IMR-90 (cell line): ENCODE measurements around the gene ZNHIT1. TPM values are rescaled to one million over a fixed set of nuclear protein-coding genes. Genes with fewer than 3 reads are reported as not detected.

ENCODE experiments used
- ATAC-seq: fragments of 200-7000 bp; cut with Tn5 transposase; 2 replicates; pipeline ENCODE4 v1.9.1; 2020; ENCODE audit warnings: low read depth, mild to moderate bottlenecking, moderate library complexity
- BruUV-seq: library from RNA; stranded (reverse); fragments of 400-500 nt; replicated peaks from 2 replicates; lab custom pipeline; 2021; lab: Mats Ljungman, UMichigan
- CTCF ChIA-PET: fragments of 300-600 bp; formaldehyde crosslinking; extraction: SDS; loops from one replicate; lab custom pipeline; 2021; ENCODE audit warnings: antibody characterized with exemption; lab: Yijun Ruan, JAX
- POLR2A ChIA-PET: fragments of 300-600 bp; sonication (Branson Sonifier 250); formaldehyde crosslinking; loops from one replicate; lab custom pipeline; 2022; ENCODE audit warnings: antibody characterized with exemption; ENCODE audit not compliant: unreplicated experiment; lab: Charles Lee
- DNase-seq: peaks from one replicate; pipeline ENCODE4 v3.0.0; 2013
- H2AFZ ChIP-seq: replicated peaks from 2 replicates; pipeline ENCODE3; 2013; ENCODE audit warnings: low read length, mild to moderate bottlenecking; ENCODE audit not compliant: poor library complexity
- H2AK5ac ChIP-seq: 2 replicates; pipeline ENCODE4 v1.6.1; 2013; ENCODE audit warnings: low read depth, low read length, inconsistent platforms
- H2AK9ac ChIP-seq: replicated peaks from 2 replicates; pipeline ENCODE3; 2013; ENCODE audit warnings: mild to moderate bottlenecking, low read depth, low read length, moderate library complexity; ENCODE audit not compliant: poor library complexity
- H2BK120ac ChIP-seq: 2 replicates; pipeline ENCODE4 v1.6.1; 2013; ENCODE audit warnings: low read depth, low read length, inconsistent platforms
- H2BK15ac ChIP-seq: 3 replicates; pipeline ENCODE4 v1.6.1; 2013; ENCODE audit warnings: low read depth, low read length, inconsistent platforms
- H2BK20ac ChIP-seq: 2 replicates; pipeline ENCODE4 v1.6.1; 2013; ENCODE audit warnings: low read depth, mild to moderate bottlenecking, inconsistent platforms, low read length, moderate library complexity
- H2BK5ac ChIP-seq: 2 replicates; pipeline ENCODE4 v1.6.1; 2013; ENCODE audit warnings: mild to moderate bottlenecking, low read depth, low read length, inconsistent platforms; ENCODE audit not compliant: poor library complexity, severe bottlenecking
- H3K14ac ChIP-seq: replicated peaks from 2 replicates; pipeline ENCODE4 v1.6.1; 2013; ENCODE audit warnings: low read depth, low read length, inconsistent platforms
- H3K18ac ChIP-seq: 2 replicates; pipeline ENCODE4 v1.6.1; 2013; ENCODE audit warnings: low read depth, low read length, control low read depth
- H3K23ac ChIP-seq: 2 replicates; pipeline ENCODE4 v1.6.1; 2013; ENCODE audit warnings: low read depth, low read length, inconsistent platforms
- H3K27ac ChIP-seq: 2 replicates; pipeline ENCODE4 v1.5.1; 2013; ENCODE audit warnings: mild to moderate bottlenecking, control low read depth, low read length; ENCODE audit not compliant: insufficient read depth
- H3K27me3 ChIP-seq: 2 replicates; pipeline ENCODE4 v1.6.1; 2013; ENCODE audit warnings: low read length; ENCODE audit not compliant: control insufficient read depth, insufficient read depth
- H3K36me3 ChIP-seq: 2 replicates; pipeline ENCODE4 v1.6.1; 2013; ENCODE audit warnings: low read length, mixed read lengths; ENCODE audit not compliant: control insufficient read depth, insufficient read depth
- H3K4ac ChIP-seq: 2 replicates; pipeline ENCODE4 v1.6.1; 2013; ENCODE audit warnings: low read depth, low read length, inconsistent platforms
- H3K4me1 ChIP-seq: 2 replicates; pipeline ENCODE4 v1.6.1; 2013; ENCODE audit warnings: low read length, mixed read lengths; ENCODE audit not compliant: control insufficient read depth, insufficient read depth
- H3K4me2 ChIP-seq: 2 replicates; pipeline ENCODE4 v1.6.1; 2013; ENCODE audit warnings: low read depth, mild to moderate bottlenecking, control low read depth, low read length, moderate library complexity
- H3K4me3 ChIP-seq: 2 replicates; pipeline ENCODE4 v1.5.1; 2013; ENCODE audit warnings: low read depth, mild to moderate bottlenecking, control low read depth, low read length, moderate library complexity; ENCODE audit not compliant: insufficient read depth
- H3K56ac ChIP-seq: 2 replicates; pipeline ENCODE4 v1.6.1; 2013; ENCODE audit warnings: low read length, inconsistent platforms; ENCODE audit not compliant: insufficient read depth; ENCODE audit errors: extremely low read depth
- H3K79me1 ChIP-seq, 2 experiments: 2 replicates each; pipeline ENCODE4 v1.6.1; 2013; ENCODE audit warnings: low read length in 2 of 2, inconsistent platforms in 1 of 2, low read depth in 1 of 2
- H3K9ac ChIP-seq: 2 replicates; pipeline ENCODE4 v1.6.1; 2013; ENCODE audit warnings: low read depth, low read length, control low read depth
- H3K9me1 ChIP-seq: 2 replicates; pipeline ENCODE4 v1.6.1; 2013; ENCODE audit warnings: low read length, inconsistent platforms; ENCODE audit not compliant: insufficient read depth
- H3K9me3 ChIP-seq: 2 replicates; pipeline ENCODE4 v1.6.1; 2013; ENCODE audit warnings: low read length; ENCODE audit not compliant: control insufficient read depth, insufficient read depth
- H4K20me1 ChIP-seq: 2 replicates; pipeline ENCODE4 v1.6.1; 2013; ENCODE audit warnings: low read length, inconsistent platforms; ENCODE audit not compliant: insufficient read depth
- H4K5ac ChIP-seq: 2 replicates; pipeline ENCODE4 v1.6.1; 2013; ENCODE audit warnings: mild to moderate bottlenecking, low read depth, low read length, control low read depth
- H4K8ac ChIP-seq, 2 experiments: 2 replicates each; pipeline ENCODE4 v1.6.1; 2013; ENCODE audit warnings: low read depth in 2 of 2, low read length in 2 of 2, control low read depth in 1 of 2, inconsistent platforms in 1 of 2
- H4K91ac ChIP-seq: 2 replicates; pipeline ENCODE4 v1.6.1; 2013; ENCODE audit warnings: low read depth, low read length, inconsistent platforms; ENCODE audit not compliant: insufficient read depth
- MAZ ChIP-seq: IDR thresholded peaks from 2 replicates; pipeline ENCODE4 v1.6.1; 2012; ENCODE audit warnings: low read depth, mild to moderate bottlenecking, low read length, improper control_type of control experiment, moderate library complexity, borderline replicate concordance
- MXI1 ChIP-seq: IDR thresholded peaks from 2 replicates; pipeline ENCODE4 v1.6.1; 2012; ENCODE audit warnings: low read depth, mild to moderate bottlenecking, low read length, moderate library complexity, borderline replicate concordance
- POLR2A ChIP-seq: IDR thresholded peaks from 2 replicates; pipeline ENCODE4 v1.6.1; 2012; ENCODE audit warnings: mild to moderate bottlenecking, low read depth, low read length
- RAD21 ChIP-seq: IDR thresholded peaks from 2 replicates; pipeline ENCODE4 v1.6.1; 2012; ENCODE audit warnings: low read length, improper control_type of control experiment
- RCOR1 ChIP-seq: IDR thresholded peaks from 2 replicates; pipeline ENCODE4 v1.6.1; 2012; ENCODE audit warnings: mild to moderate bottlenecking, low read length, improper control_type of control experiment; ENCODE audit not compliant: insufficient replicate concordance
- SMC3 ChIP-seq: fragments of 150-350 bp; IDR thresholded peaks from 2 replicates; pipeline ENCODE4 v1.6.1; 2016; ENCODE audit warnings: low read depth, mild to moderate bottlenecking, antibody characterized with exemption, low read length, moderate library complexity
- WGBS, 2 experiments: methylation state at CpG; one replicate each; pipeline versions ENCODE4 v1.1.5 to v1.1.7; 2013; ENCODE audit warnings: missing lambda C conversion rate in 2 of 2; ENCODE audit not compliant: insufficient read length in 1 of 2; ENCODE audit errors: extremely low coverage in 2 of 2; 5-methylcytosine and 5-hydroxymethylcytosine counted together
- dilution Hi-C: fragments of 300-500 bp; cut with HindIII; formaldehyde crosslinking; loops from one replicate; pipeline ENCODE4 v1.14.3; 2018; ENCODE audit warnings: low sequenced_read_pairs; ENCODE audit not compliant: unreplicated experiment
- in situ Hi-C: fragments of 300-500 bp; cut with MboI; formaldehyde crosslinking; loops from 3 replicates; pipeline ENCODE4 v1.14.3; 2019; ENCODE audit warnings: low sequenced_read_pairs, inconsistent platforms, mixed read lengths
- intact Hi-C: fragments of 100-400 bp; cut with micrococcal nuclease; formaldehyde crosslinking; loops from 2 replicates; pipeline ENCODE4 v1.10.0; 2022
- polyA plus RNA-seq, 3 experiments: library from polyadenylated mRNA; depleted of rRNA; stranded (reverse); fragments of >200 nt; gene quantifications; 2 replicates each; pipeline ENCODE4 v1.2.3, GENCODE V29; 2012; ENCODE audit warnings: low replicate concordance in 1 of 3
- total RNA-seq: library from RNA; depleted of rRNA; stranded (reverse); fragments of >200 nt; gene quantifications from 2 replicates; pipeline ENCODE4 v1.2.3, GENCODE V29; 2012
- TF ChIP-seq, protein P1 (sequence below): fragments of 150-350 bp; IDR thresholded peaks from 2 replicates; pipeline ENCODE4 v1.6.1; 2017; ENCODE audit warnings: mild to moderate bottlenecking, antibody characterized with exemption, low read length, low read depth

ZNHIT1 gene
- total and polyA plus RNA-seq, 2 of the 4 experiments (the other 2 are of a cell fraction), result 31.7 to 47.1 TPM

DNA sequence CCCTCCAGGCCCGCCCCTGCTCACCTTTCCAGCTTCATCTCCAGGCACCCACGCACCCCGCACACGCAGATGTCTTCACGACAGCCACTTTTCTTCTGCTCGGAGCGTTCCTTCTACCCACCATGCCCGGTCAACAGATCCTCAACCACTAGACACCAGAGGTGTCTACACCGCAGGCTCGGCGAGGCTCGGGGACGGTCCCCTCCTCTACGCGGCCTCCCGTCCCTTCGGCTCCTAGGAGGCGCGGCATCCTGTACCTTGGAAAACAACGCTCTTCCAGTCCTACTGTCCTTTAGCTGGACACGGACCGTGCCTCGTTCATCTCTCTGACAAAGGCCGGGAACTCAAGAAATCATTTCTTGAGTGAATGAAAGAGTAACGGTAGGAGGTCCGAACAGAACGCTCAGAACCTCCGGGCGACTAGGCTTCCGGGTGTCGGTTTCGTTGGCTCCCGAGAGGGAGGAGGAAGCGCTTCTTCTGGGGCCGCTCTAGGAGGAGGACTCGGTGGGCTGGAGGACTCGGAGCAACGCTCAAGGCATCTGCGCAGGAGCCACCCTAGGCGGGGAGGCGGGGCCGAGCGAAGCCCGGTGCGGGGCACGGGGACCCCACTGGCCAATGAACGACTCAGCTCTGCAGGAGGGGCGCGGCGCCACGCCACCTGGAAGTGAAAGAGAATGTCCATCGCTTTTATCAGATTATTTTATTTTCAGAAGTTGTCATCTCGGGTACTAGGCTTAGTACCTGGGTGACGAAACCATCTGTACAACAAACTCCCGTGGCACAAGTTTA lies 34.1 kb downstream of the ZNHIT1 start:
- peak overlapping the region; percentile 92 for H3K4me3 ChIP-seq
- peaks cover 8% of the 10 kb centered on the region for H3K27me3 ChIP-seq
- H4K91ac ChIP-seq, result peak overlapping the region; percentile 82
- peaks cover 2% of the 10 kb centered on the region; the same call in 1 of the 2 replicates for H3K36me3 ChIP-seq
- TF ChIP-seq RAD21 (no peak), MXI1 (peak; percentile 6; the same call in 1 of the 2 replicates), SMC3 (0 out of 2 replicates have a peak, but pooled peaks have one; percentile 1), RCOR1 (no peak), POLR2A (peak; percentile 87), MAZ (peak; percentile 74; the same call in 1 of the 2 replicates)
- TF ChIP-seq, protein P1, sequence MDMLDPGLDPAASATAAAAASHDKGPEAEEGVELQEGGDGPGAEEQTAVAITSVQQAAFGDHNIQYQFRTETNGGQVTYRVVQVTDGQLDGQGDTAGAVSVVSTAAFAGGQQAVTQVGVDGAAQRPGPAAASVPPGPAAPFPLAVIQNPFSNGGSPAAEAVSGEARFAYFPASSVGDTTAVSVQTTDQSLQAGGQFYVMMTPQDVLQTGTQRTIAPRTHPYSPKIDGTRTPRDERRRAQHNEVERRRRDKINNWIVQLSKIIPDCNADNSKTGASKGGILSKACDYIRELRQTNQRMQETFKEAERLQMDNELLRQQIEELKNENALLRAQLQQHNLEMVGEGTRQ, result peak; percentile 97
- peaks cover 8 to 28% of the 10 kb centered on the region in 2 experiments for H3K79me1 ChIP-seq
- ChIA-PET CTCF (interaction anchor here (1.0 kb wide), 1 partner anchor 8 kb away, joined by 4 read pairs; no protein-coding TSS in a partner anchor), POLR2A (interaction anchor here (0.7 kb wide), 1 partner anchor 413 kb away, joined by 3 read pairs; no protein-coding TSS in a partner anchor)
- H4K8ac ChIP-seq, result peak overlapping the region; percentile 95 to 99
- WGBS, 2 experiments, result 0% methylated on average over 26 of the region's 55 CpGs; no CpG with 5 or more reads in 1 of the 2 experiments
- intact Hi-C loops, result no loop called here
- BruUV-seq, result TSS peak; percentile 55
- H2AK9ac ChIP-seq, result peak overlapping the region; percentile 38
- peaks cover 6% of the 10 kb centered on the region; the same call in 1 of the 2 replicates for H4K20me1 ChIP-seq
- H3K4ac ChIP-seq, result peak overlapping the region; percentile 94
- peak overlapping the region; percentile 97 for H3K23ac ChIP-seq
- H2AK5ac ChIP-seq, result peak overlapping the region; percentile 51
- peak overlapping the region; percentile 98 for H3K14ac ChIP-seq
- dilution Hi-C loops, result no loop called here
- H3K9me3 ChIP-seq, result no peaks in the 10 kb centered on the region
- peak overlapping the region; percentile 98 for H3K9ac ChIP-seq
- H3K9me1 ChIP-seq, result peaks cover 3% of the 10 kb centered on the region; the same call in 1 of the 2 replicates
- peak overlapping the region; percentile 9 for H2BK120ac ChIP-seq
- in situ Hi-C loops, result no loop called here
- peak overlapping the region; percentile 68 for H2BK5ac ChIP-seq
- H2BK15ac ChIP-seq, result 0 out of 3 replicates have a peak overlapping the region, but pooled peaks have one; percentile 2
- peak overlapping the region; percentile 91 for H4K5ac ChIP-seq
- peak; percentile 100 for ATAC-seq
- peak overlapping the region; percentile 84 for H3K27ac ChIP-seq
- H3K4me1 ChIP-seq, result peaks cover 5% of the 10 kb centered on the region; the same call in 1 of the 2 replicates
- peak overlapping the region; percentile 82; the same call in 1 of the 2 replicates for H3K56ac ChIP-seq
- peak overlapping the region; percentile 93 for H2AFZ ChIP-seq
- no peak overlapping the region for H2BK20ac ChIP-seq
- peak overlapping the region; percentile 72 for H3K4me2 ChIP-seq
- DNase-seq, result peak; percentile 98
- peak overlapping the region; percentile 62; the same call in 1 of the 2 replicates for H3K18ac ChIP-seq
